H1 (cell line): Measurements from ENCODE around the gene MMP19. TPM values are rescaled to one million over a fixed set of nuclear protein-coding genes. Genes with fewer than 3 reads are reported as not detected.

Source experiments
- ASH2L ChIP-seq: fragments of 200-600, 300-600 bp; sonication (generic); IDR thresholded peaks from one replicate; pipeline ENCODE4 v1.7.1; 2017; ENCODE audit warnings: low read length
- BACH1 ChIP-seq: IDR thresholded peaks from 2 replicates; pipeline ENCODE4 v1.6.1; 2012; ENCODE audit warnings: low read length, improper control_type of control experiment
- BCL11A ChIP-seq, 2 experiments: IDR thresholded peaks; one replicate each; pipeline ENCODE4 v1.6.1; 2011; ENCODE audit warnings: low read depth in 2 of 2, low read length in 2 of 2, mild to moderate bottlenecking in 2 of 2
- BRCA1 ChIP-seq: IDR thresholded peaks from 2 replicates; pipeline ENCODE4 v1.6.1; 2012; ENCODE audit warnings: low read depth, low read length, improper control_type of control experiment
- CBX8 ChIP-seq: fragments of 300-800, 300-1000 bp; sonication (generic); IDR thresholded peaks from 2 replicates; pipeline ENCODE4 v1.7.1; 2016; ENCODE audit warnings: low read depth, low read length, borderline replicate concordance
- CEBPB ChIP-seq: IDR thresholded peaks from 2 replicates; pipeline ENCODE4 v1.6.1; 2012; ENCODE audit warnings: low read depth, low read length
- CHD2 ChIP-seq: IDR thresholded peaks from 2 replicates; pipeline ENCODE4 v1.6.1; 2012; ENCODE audit warnings: low read length, improper control_type of control experiment
- CTBP2 ChIP-seq: IDR thresholded peaks from 2 replicates; pipeline ENCODE4 v1.7.0; 2011; ENCODE audit warnings: borderline replicate concordance, mild to moderate bottlenecking, moderate library complexity, mixed read lengths, low read length; ENCODE audit not compliant: insufficient read depth, insufficient read length
- E2F6 ChIP-seq: IDR thresholded peaks from 2 replicates; pipeline ENCODE4 v1.6.1; 2012; ENCODE audit warnings: inconsistent platforms
- FOSL1 ChIP-seq: IDR thresholded peaks from 2 replicates; pipeline ENCODE4 v1.6.1; 2011; ENCODE audit warnings: mild to moderate bottlenecking, low read depth, low read length, moderate library complexity; ENCODE audit not compliant: insufficient read depth
- GABPA ChIP-seq: IDR thresholded peaks from 2 replicates; pipeline ENCODE4 v1.6.1; 2011; ENCODE audit warnings: mild to moderate bottlenecking, low read length, moderate library complexity, borderline replicate concordance; ENCODE audit not compliant: insufficient read depth
- MAX ChIP-seq: IDR thresholded peaks from 2 replicates; pipeline ENCODE4 v1.6.1; 2012; ENCODE audit warnings: inconsistent platforms
- POU5F1 ChIP-seq: IDR thresholded peaks from 2 replicates; pipeline ENCODE4 v1.6.1; 2011; ENCODE audit warnings: low read depth, mild to moderate bottlenecking, low read length, moderate library complexity
- RBBP5 ChIP-seq: IDR thresholded peaks from 2 replicates; pipeline ENCODE4 v1.7.1; 2012; ENCODE audit warnings: low read depth, mild to moderate bottlenecking, inconsistent platforms, low read length, moderate library complexity, borderline replicate concordance
- RXRA ChIP-seq: IDR thresholded peaks from 2 replicates; pipeline ENCODE4 v1.6.1; 2011; ENCODE audit warnings: low read depth, mild to moderate bottlenecking, low read length, moderate library complexity; ENCODE audit not compliant: insufficient read depth
- SAP30 ChIP-seq: fragments of 300-600 bp; sonication (generic); IDR thresholded peaks from 2 replicates; pipeline ENCODE4 v1.7.1; 2012; ENCODE audit warnings: low read length, moderate library complexity, mild to moderate bottlenecking, inconsistent platforms; ENCODE audit not compliant: insufficient read depth, insufficient replicate concordance
- SIRT6 ChIP-seq: IDR thresholded peaks from one replicate; pipeline ENCODE4 v1.7.1; 2012; ENCODE audit warnings: low read length, inconsistent platforms
- SIX5 ChIP-seq: IDR thresholded peaks from 2 replicates; pipeline ENCODE4 v1.6.1; 2011; ENCODE audit warnings: mild to moderate bottlenecking, low read depth, low read length
- SRF ChIP-seq: IDR thresholded peaks from 2 replicates; pipeline ENCODE4 v1.6.1; 2011; ENCODE audit warnings: mild to moderate bottlenecking, low read depth, low read length, moderate library complexity
- TAF1 ChIP-seq: IDR thresholded peaks from 2 replicates; pipeline ENCODE4 v1.6.1; 2011; ENCODE audit warnings: mild to moderate bottlenecking, low read depth, low read length
- TBP ChIP-seq: IDR thresholded peaks from 2 replicates; pipeline ENCODE4 v1.6.1; 2011; ENCODE audit warnings: low read depth, low read length, improper control_type of control experiment
- YY1 ChIP-seq: IDR thresholded peaks from 2 replicates; pipeline ENCODE4 v1.6.1; 2011; ENCODE audit warnings: low read depth, mild to moderate bottlenecking, low read length
- ZNF274 ChIP-seq: IDR thresholded peaks from 2 replicates; pipeline ENCODE4 v1.7.0; 2012; ENCODE audit warnings: low read length, borderline replicate concordance; ENCODE audit errors: extremely low read depth
- polyA plus RNA-seq, 7 experiments: library from polyadenylated mRNA; depleted of rRNA in 3 of 7; stranded (reverse) in 5 of 7; unstranded in 2 of 7; fragments of >200 nt in 5 of 7; fragments of 200-250 nt in 2 of 7; gene quantifications; 1 replicate in 5 of 7; 2 replicates in 1 of 7; 4 replicates in 1 of 7; pipeline versions ENCODE4 v1.2.1 to v1.2.3, GENCODE V29; 2011 to 2013; ENCODE audit warnings: missing spikeins in 2 of 7, mixed read lengths in 2 of 7
- total RNA-seq: library from RNA; stranded (reverse); fragmentation: NEBNext Ultra II Directional; extraction: Animal tissue kit (Norgen Biotek cat#: 25700); gene quantifications from 2 replicates; pipeline ENCODE4 v1.2.1, GENCODE V29; 2021

MMP19 gene
- total and polyA plus RNA-seq, 2 of the 8 experiments (the other 6 are each of a cell fraction or from before 2014, with no cell fraction given): 2.7 to 3.3 TPM

GRCh38 chr12:55842681-55843429 lies at the start of gene MMP19 (continued):
- peak; percentile 99 for TF ChIP-seq CEBPB
- TF ChIP-seq GABPA: no peak
- no peak for TF ChIP-seq TBP
- no peak for TF ChIP-seq RBBP5
- no peak for TF ChIP-seq TAF1
- TF ChIP-seq SIX5: no peak
- TF ChIP-seq CTBP2: no peak
- TF ChIP-seq CBX8: no peak
- no peak for TF ChIP-seq POU5F1
- no peak for TF ChIP-seq RXRA
- no peak for TF ChIP-seq ZNF274
- no peak for TF ChIP-seq CHD2
- no peak for TF ChIP-seq E2F6
- TF ChIP-seq SRF: no peak
- TF ChIP-seq BCL11A (IDR thresholded peaks at IDR 0.05; ENCODE audit: low read depth in 2 of 2, low read length in 2 of 2): no peak
- no peak for TF ChIP-seq SIRT6
- TF ChIP-seq BRCA1: no peak
- no peak for TF ChIP-seq FOSL1
- no peak for TF ChIP-seq YY1
- no peak for TF ChIP-seq SAP30
- TF ChIP-seq ASH2L: no peak
- peak; percentile 89 for TF ChIP-seq BACH1
- TF ChIP-seq MAX: no peak
